GM12872 (cell line): Measurements from ENCODE around the gene PTPRT.

Source experiments
- CTCF ChIP-seq: IDR thresholded peaks from 3 replicates; pipeline ENCODE4 v1.5.1; 2011; ENCODE audit warnings: low read depth, mild to moderate bottlenecking, low read length, moderate library complexity; ENCODE audit not compliant: insufficient read depth

The PTPRT gene

GRCh38 chr20:42790111-42790510, 399.6 kb downstream of the PTPRT start:
- no peak for TF ChIP-seq CTCF

GRCh38 chr20:42788707-42789106, 401.0 kb downstream of the PTPRT start:
- no peak for TF ChIP-seq CTCF

DNA sequence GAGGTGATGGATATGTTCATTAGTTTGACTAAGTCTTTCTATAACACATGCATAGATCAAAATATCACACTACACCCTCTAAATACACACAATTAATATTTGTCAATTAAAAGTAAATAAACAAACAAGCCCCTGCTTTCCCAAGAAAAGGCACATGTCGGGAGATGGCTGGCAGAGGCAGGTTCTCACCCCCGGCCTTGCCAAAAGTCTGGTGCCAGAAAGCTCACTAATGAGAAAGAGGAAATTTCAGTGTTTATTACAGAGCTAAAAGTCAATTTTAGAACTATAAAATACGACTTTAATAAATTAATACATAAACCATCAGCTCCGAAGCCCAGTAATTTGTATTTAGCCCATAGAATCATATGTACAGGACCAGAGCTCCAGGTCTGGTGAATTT, 404.7 kb downstream of the PTPRT start:
- TF ChIP-seq CTCF: no peak

- no peak for TF ChIP-seq CTCF
These were observed 410.5 kb downstream of the PTPRT start for GRCh38 chr20:42779216-42779615.

- no peak for TF ChIP-seq CTCF
These were observed 413.8 kb downstream of the PTPRT start for GRCh38 chr20:42775866-42776265.

DNA sequence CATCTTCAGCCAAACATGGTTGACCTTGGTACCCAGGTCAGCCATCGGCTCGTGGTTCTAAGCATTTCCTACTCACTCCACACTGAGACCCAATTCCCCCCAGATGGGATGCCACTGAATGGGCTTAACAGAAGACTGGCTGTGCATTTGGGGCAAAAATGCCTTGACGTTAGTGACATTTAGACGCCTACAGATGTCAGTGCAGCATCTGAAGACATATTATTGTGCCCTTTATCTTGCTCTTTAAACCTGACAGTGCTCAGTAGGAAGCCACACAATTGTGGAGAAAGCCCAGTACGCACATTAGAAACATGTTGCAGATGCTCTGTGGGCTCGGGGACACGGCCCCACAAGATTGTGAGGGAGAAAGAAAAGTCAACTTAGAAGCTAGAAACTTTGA, 414.7 kb downstream of the PTPRT start:
- no peak for TF ChIP-seq CTCF

DNA sequence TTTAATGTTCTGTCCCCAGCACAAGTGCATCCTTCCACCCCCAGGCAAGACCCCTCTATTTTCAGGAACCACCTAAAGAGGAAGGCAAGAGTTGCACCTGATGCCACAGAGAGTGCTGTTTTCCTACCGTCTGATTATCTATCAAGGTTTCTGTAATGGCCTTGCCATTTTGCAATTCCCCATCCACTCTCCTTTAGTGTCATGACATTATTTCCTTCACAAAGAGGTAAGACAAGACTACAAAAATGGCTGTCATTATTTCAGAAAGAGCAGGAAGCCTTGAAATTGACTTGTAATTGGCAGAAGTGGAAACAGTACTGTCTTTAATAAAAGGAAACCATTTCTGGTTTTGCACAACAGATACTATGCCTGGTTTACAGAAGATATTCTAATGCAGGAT, 426.7 kb downstream of the PTPRT start:
- no peak for TF ChIP-seq CTCF

- no peak for TF ChIP-seq CTCF
These were observed 432.7 kb downstream of the PTPRT start for GRCh38 chr20:42756991-42757390.
